Stomach smooth muscle (tissue), 2 donors: ENCODE measurements around the gene SUDS3.

Experiments
- H3K27ac ChIP-seq: one replicate; pipeline ENCODE4 v1.7.0; 2013; ENCODE audit warnings: mild to moderate bottlenecking, low read length, inconsistent platforms
- H3K27me3 ChIP-seq, 2 donors: one replicate each; pipeline ENCODE4 v1.7.0; 2013; ENCODE audit warnings: low read length in 2 of 2; ENCODE audit not compliant: insufficient read depth in 2 of 2, control insufficient read depth in 1 of 2
- H3K36me3 ChIP-seq, 2 donors: one replicate each; pipeline ENCODE4 v1.7.0; 2013; ENCODE audit warnings: low read length in 2 of 2; ENCODE audit not compliant: control insufficient read depth in 2 of 2, insufficient read depth in 2 of 2
- H3K4me1 ChIP-seq: one replicate; pipeline ENCODE4 v1.7.0; 2013; ENCODE audit warnings: low read length; ENCODE audit not compliant: control insufficient read depth, insufficient read depth
- H3K4me3 ChIP-seq, 2 donors: one replicate each; pipeline ENCODE4 v1.7.0; 2013; ENCODE audit warnings: low read length in 2 of 2
- H3K9ac ChIP-seq, 2 donors: one replicate each; pipeline ENCODE4 v1.7.0; 2013; ENCODE audit warnings: low read length in 2 of 2, mild to moderate bottlenecking in 1 of 2
- H3K9me3 ChIP-seq, 2 donors: one replicate each; pipeline ENCODE4 v1.7.0; 2013; ENCODE audit warnings: low read length in 2 of 2; ENCODE audit not compliant: control insufficient read depth in 2 of 2
- donor health status: healthy.
- donor health status: Pancreatic carcinoma.

The SUDS3 gene

GRCh38 chr12:118356809-118357256, 19.5 kb upstream of the SUDS3 start:
- no peak overlapping the region for H3K27ac ChIP-seq
- H3K9ac ChIP-seq = no peak overlapping the region
- no peaks in the 10 kb centered on the region for H3K27me3 ChIP-seq
- H3K4me1 ChIP-seq = no peaks in the 10 kb centered on the region
- H3K36me3 ChIP-seq = no peaks in the 10 kb centered on the region
- H3K9me3 ChIP-seq = no peaks in the 10 kb centered on the region
- H3K4me3 ChIP-seq = no peak overlapping the region

- no peaks in the 10 kb centered on the region for H3K36me3 ChIP-seq
- H3K4me1 ChIP-seq = no peaks in the 10 kb centered on the region
- no peaks in the 10 kb centered on the region for H3K27me3 ChIP-seq
- H3K4me3 ChIP-seq = no peak overlapping the region
- no peaks in the 10 kb centered on the region for H3K9me3 ChIP-seq
- H3K9ac ChIP-seq = no peak overlapping the region
- no peak overlapping the region for H3K27ac ChIP-seq
These were observed 18.9 kb upstream of the SUDS3 start for GRCh38 chr12:118357257-118358007.

GRCh38 chr12:118358008-118358359, 18.4 kb upstream of the SUDS3 start:
- Histone ChIP-seq H3K9ac (no peak overlapping the region), H3K4me3 (no peak overlapping the region), H3K9me3 (no peaks in the 10 kb centered on the region), H3K36me3 (no peaks in the 10 kb centered on the region), H3K27ac (no peak overlapping the region), H3K4me1 (no peaks in the 10 kb centered on the region), H3K27me3 (no peaks in the 10 kb centered on the region)

DNA sequence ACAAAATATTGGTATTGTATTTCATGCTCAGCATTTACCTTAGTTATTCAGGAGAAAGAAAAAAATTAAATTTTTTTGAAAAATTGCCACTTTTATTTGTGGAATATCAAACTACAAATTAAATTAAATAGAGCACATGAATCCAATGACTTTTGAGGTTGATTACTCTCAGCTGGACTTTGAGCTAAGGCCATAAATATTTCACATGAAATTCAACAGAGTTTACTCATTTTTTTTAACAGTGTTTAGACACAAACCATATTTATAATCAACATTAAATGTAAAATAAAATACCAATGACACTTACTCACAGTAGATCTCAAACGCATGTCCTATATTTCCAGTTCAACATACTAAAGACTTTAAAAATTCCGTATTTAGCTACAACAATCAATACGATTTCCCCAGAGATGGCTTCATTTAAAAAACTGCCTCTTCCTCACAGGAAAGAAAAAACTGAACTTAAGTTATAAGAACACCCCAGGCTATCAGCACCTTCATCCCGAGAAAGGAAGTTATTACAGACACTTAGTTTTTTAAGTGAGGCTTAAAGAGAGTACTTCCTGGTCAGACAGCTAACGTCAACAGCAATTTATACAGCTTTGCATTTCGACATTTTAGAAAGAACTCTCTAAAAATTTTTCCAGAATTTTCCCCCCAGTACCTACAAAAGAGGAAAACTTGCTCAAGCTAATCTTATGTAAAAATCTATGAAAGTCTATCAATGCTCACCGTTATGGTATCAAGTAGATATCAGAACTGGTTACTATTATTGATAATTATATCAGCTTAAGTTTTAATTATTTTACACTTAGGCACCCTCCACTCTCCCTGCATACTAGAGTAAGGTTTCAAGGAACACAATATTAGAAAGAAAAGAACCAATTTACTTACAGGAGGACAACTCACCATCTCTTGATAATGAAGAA, 17.5 kb upstream of the SUDS3 start:
- Histone ChIP-seq H3K9ac (no peak overlapping the region), H3K4me3 (no peak overlapping the region), H3K4me1 (no peaks in the 10 kb centered on the region), H3K27ac (no peak overlapping the region), H3K27me3 (no peaks in the 10 kb centered on the region), H3K36me3 (no peaks in the 10 kb centered on the region), H3K9me3 (no peaks in the 10 kb centered on the region)

DNA sequence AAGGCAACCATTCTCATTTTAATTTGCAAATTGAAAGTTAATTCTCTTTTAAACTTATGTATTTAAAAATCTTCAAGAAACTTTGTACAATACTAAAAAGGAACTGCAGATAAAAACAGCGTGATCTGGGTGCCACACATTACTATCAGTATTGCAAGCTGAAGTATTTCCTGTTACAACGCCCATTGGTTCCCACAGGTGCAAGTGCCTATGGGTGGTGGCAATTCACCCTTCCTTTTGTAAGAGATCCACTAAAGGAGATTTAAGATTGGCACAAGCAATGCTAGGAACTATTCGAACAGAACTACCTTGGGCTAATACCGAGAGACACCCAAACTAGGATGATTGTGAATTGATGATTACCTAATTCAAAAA, 16.8 kb upstream of the SUDS3 start:
- Histone ChIP-seq H3K9ac (no peak overlapping the region), H3K9me3 (no peaks in the 10 kb centered on the region), H3K36me3 (no peaks in the 10 kb centered on the region), H3K27ac (no peak overlapping the region), H3K4me3 (no peak overlapping the region), H3K4me1 (no peaks in the 10 kb centered on the region), H3K27me3 (no peaks in the 10 kb centered on the region)

DNA sequence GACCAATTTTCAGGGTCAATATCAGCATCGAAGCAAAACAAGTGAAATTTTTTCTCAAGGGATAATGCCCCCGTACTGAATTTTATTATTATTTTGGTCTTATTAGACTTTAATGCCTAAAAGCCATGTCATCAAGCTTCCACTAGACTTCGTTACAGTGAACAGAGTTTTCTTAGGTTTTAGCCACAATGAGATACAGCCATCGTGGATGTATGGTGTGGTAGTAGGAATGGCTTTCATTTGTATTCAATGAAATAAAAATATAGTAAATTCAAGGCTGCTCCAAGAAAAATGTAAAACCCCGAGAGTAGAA, 15.3 kb upstream of the SUDS3 start:
- Histone ChIP-seq H3K4me1 (no peaks in the 10 kb centered on the region), H3K36me3 (no peaks in the 10 kb centered on the region), H3K9ac (no peak overlapping the region), H3K27ac (no peak overlapping the region), H3K27me3 (no peaks in the 10 kb centered on the region), H3K9me3 (no peaks in the 10 kb centered on the region), H3K4me3 (no peak overlapping the region)

GRCh38 chr12:118361889-118362288, 14.5 kb upstream of the SUDS3 start:
- Histone ChIP-seq H3K36me3 (no peaks in the 10 kb centered on the region), H3K27ac (no peak overlapping the region), H3K4me1 (no peaks in the 10 kb centered on the region), H3K27me3 (no peaks in the 10 kb centered on the region), H3K9ac (no peak overlapping the region), H3K9me3 (no peaks in the 10 kb centered on the region), H3K4me3 (no peak overlapping the region)

- H3K4me1 ChIP-seq = peaks cover 14% of the 10 kb centered on the region
- H3K4me3 ChIP-seq = no peak overlapping the region
- H3K27me3 ChIP-seq = no peaks in the 10 kb centered on the region
These were observed 7.5 kb upstream of the SUDS3 start for GRCh38 chr12:118368821-118369220.

DNA sequence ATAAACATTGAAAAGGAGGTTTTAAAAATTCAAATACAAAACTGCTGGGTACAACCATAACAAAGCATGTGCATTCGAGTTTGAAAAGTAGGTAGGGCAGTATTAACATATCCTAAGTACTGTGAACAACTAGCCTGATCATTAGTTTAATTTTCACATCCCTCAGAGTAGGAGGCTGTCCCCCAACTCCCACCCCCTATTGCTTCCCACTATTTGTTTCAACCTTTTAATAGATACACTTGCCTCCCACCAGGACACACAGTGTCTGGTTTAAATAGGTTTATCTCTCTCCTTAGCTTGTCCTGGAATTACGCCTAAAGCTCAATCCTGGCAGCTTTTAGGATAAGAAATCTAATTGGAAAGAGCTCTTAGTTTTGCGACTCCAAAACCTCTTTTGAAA, 5.8 kb upstream of the SUDS3 start:
- H3K4me3 ChIP-seq = peak overlapping the region; percentile 84 to 91
- no peaks in the 10 kb centered on the region for H3K27me3 ChIP-seq
- H3K9ac ChIP-seq = no peak overlapping the region
- H3K9me3 ChIP-seq = no peaks in the 10 kb centered on the region
- no peaks in the 10 kb centered on the region for H3K36me3 ChIP-seq
- H3K4me1 ChIP-seq = peaks cover 14% of the 10 kb centered on the region
- no peak overlapping the region for H3K27ac ChIP-seq

More at GRCh38 chr12:118368821-118369220, 7.5 kb upstream of the SUDS3 start:
- Histone ChIP-seq H3K9me3 (no peaks in the 10 kb centered on the region), H3K9ac (no peak overlapping the region), H3K36me3 (no peaks in the 10 kb centered on the region), H3K27ac (no peak overlapping the region)

DNA sequence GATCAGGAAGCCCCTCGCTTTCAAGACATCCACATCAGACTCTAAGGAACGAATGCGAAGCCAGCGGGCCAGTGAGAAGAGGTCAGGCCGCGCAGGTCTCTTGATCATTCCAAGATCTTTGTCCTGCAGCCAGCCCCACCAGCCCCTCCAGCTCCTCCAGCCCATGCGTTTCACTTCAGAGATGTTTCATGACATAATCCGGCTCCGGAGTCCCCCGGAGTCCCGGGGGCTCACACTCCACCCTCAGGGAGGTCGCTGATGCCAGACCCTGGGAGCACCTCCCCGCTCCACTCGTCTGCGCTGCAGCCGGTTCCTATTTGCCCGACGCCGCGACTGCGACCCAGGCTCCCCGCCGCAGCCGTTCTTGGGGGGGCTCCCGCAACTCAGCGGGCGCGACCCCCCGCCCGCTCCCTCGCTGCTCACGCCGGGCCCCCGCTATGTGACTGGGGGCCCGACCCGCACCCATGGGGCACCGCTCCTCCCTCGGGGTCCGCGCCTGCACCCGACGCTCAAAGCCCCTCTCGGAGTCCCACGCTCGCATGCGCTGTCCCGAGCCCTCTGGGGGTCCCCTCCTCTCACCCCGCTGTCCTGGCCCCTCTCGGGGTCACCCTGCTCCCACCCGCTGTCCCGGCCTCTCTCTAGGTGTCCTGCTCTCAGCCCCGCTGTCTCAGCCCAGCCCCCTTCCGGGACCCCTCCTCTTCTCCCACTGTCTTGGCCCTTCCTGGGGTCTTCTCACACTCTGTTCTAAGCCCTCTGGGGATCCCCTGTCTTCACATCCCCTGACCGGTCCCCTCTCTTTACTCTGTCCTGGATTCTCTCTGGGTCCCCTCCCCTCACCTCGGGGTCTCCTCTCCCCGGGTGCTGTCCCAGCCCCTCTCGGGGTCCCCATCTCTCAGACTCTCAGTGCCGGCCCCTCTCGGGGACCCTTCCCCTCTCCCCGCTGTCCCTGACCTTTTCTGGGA, 4.8 kb upstream of the SUDS3 start:
- peaks cover 19% of the 10 kb centered on the region for H3K4me1 ChIP-seq
- H3K27me3 ChIP-seq = no peaks in the 10 kb centered on the region
- H3K9ac ChIP-seq = peak overlapping the region; percentile 71 to 78
- H3K4me3 ChIP-seq = peak overlapping the region; percentile 84 to 91
- H3K9me3 ChIP-seq = no peaks in the 10 kb centered on the region
- H3K27ac ChIP-seq = no peak overlapping the region
- H3K36me3 ChIP-seq = no peaks in the 10 kb centered on the region
